ENCODE measurements around the gene DNAJB4.
"Not testable (repeated sequence)": the region's sequence is repeated elsewhere in the genome, so short reads cannot be mapped to it uniquely, and the experiment has no call there.

DNAJB4 gene

GRCh38 chr1:77994117-77994705 lies 10.5 kb upstream of the DNAJB4 start:
- peak; percentile 24 for DNase-seq

- DNase-seq, result no peak
Measured at GRCh38 chr1:77996734-77997133, 8.0 kb upstream of the DNAJB4 start.

- not testable (repeated sequence) for DNase-seq
Measured at GRCh38 chr1:78000536-78000935, 4.2 kb upstream of the DNAJB4 start.

GRCh38 chr1:78003070-78003746 lies 1.5 kb upstream of the DNAJB4 start:
- no peak for DNase-seq

- DNase-seq, result no peak
Measured at GRCh38 chr1:78003882-78004718, 639 bp upstream of the DNAJB4 start.

- no peak for DNase-seq
Measured at GRCh38 chr1:78005448-78005722, 646 bp downstream of the DNAJB4 start.

GRCh38 chr1:78005755-78006154 lies 1.0 kb downstream of the DNAJB4 start:
- DNase-seq, result no peak

GRCh38 chr1:78006521-78006920 lies 1.8 kb downstream of the DNAJB4 start:
- DNase-seq, result no peak

GRCh38 chr1:78007677-78008341 lies 3.1 kb downstream of the DNAJB4 start:
- DNase-seq, result no peak

- no peak for DNase-seq
Measured at GRCh38 chr1:78009276-78009675, 4.5 kb downstream of the DNAJB4 start.

- DNase-seq, result no peak
Measured at GRCh38 chr1:78009836-78010235, 5.1 kb downstream of the DNAJB4 start.

- DNase-seq, result no peak
Measured at GRCh38 chr1:78011050-78011449, 6.3 kb downstream of the DNAJB4 start.

- no peak for DNase-seq
Measured at GRCh38 chr1:78015148-78015547, 10.4 kb downstream of the DNAJB4 start.

GRCh38 chr1:78019024-78019423 lies 14.3 kb downstream of the DNAJB4 start:
- DNase-seq, result no peak

GRCh38 chr1:78021134-78021533 lies 16.4 kb downstream of the DNAJB4 start:
- DNase-seq, result not testable (repeated sequence)

- DNase-seq, result no peak
Measured at GRCh38 chr1:78029793-78030192, 25.1 kb downstream of the DNAJB4 start.

GRCh38 chr1:78032996-78033796 lies 28.5 kb downstream of the DNAJB4 start:
- no peak for DNase-seq

- DNase-seq, result no peak
Measured at GRCh38 chr1:78033797-78034172, 29.0 kb downstream of the DNAJB4 start.

- DNase-seq, result no peak
Measured at GRCh38 chr1:78035121-78035520, 30.4 kb downstream of the DNAJB4 start.

GRCh38 chr1:78036450-78036849 lies 31.7 kb downstream of the DNAJB4 start:
- no peak for DNase-seq

GRCh38 chr1:78038071-78038470 lies 33.3 kb downstream of the DNAJB4 start:
- DNase-seq, result no peak

- DNase-seq, result no peak
Measured at GRCh38 chr1:78038491-78038939, 33.8 kb downstream of the DNAJB4 start.

Data from COR-L47 (cell line).